ENCODE data around the gene HCN4.

HCN4 gene

DNA sequence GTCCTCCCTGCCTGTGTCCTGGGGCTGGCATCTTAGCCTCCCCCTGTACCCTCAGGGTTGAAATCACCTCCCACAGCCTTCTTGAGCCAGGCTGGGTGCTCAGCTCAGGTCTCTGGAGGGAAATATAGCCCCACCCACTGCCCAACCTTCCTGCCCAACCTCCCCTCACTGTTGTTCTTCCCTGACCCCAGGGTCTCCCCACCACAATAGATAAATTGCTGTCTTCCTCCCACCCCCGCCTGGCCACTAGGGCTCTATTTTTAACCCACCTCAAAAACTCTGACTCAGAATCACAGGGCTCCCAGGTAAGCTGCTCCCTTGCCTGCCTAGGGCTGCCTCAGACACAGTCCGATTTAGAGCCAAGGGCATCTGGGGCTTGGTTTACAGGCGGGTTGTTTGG lies 15.0 kb downstream of the HCN4 start:
- TF ChIP-seq, protein P1, sequence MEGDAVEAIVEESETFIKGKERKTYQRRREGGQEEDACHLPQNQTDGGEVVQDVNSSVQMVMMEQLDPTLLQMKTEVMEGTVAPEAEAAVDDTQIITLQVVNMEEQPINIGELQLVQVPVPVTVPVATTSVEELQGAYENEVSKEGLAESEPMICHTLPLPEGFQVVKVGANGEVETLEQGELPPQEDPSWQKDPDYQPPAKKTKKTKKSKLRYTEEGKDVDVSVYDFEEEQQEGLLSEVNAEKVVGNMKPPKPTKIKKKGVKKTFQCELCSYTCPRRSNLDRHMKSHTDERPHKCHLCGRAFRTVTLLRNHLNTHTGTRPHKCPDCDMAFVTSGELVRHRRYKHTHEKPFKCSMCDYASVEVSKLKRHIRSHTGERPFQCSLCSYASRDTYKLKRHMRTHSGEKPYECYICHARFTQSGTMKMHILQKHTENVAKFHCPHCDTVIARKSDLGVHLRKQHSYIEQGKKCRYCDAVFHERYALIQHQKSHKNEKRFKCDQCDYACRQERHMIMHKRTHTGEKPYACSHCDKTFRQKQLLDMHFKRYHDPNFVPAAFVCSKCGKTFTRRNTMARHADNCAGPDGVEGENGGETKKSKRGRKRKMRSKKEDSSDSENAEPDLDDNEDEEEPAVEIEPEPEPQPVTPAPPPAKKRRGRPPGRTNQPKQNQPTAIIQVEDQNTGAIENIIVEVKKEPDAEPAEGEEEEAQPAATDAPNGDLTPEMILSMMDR (IDR thresholded peaks at IDR 0.05; ENCODE audit: low read depth, low read length) = no peak
- no peak for DNase-seq (ENCODE audit: low read depth in 2 of 2)
- no peak overlapping the region for H3K4me3 ChIP-seq (replicated peaks in 1 of 2; ENCODE audit: low read depth in 2 of 2, low read length in 2 of 2)

DNA sequence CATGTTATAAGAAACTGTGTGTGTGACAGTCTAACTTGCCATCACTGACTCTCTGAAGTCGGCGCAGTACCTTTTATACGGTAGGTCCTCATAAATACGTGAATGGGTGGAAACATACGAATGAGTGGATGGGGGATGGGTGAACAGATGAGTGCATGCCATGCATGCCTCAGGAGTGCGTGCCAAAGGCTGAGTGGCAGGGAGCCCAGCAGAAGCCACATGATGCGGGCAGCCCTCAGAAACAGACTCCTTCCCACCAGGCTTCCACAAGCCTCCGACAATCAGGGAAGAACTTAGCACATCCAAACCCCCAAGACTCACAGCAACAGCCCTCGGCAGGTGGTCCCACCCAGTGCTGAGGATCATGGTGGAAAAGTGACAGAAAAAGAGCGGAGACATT lies 16.7 kb downstream of the HCN4 start:
- peak in 1 of 2 donors; percentile 14 for DNase-seq (ENCODE audit: low read depth in 2 of 2)
- H3K4me3 ChIP-seq (replicated peaks in 1 of 2; ENCODE audit: low read depth in 2 of 2, low read length in 2 of 2) = no peak overlapping the region

DNA sequence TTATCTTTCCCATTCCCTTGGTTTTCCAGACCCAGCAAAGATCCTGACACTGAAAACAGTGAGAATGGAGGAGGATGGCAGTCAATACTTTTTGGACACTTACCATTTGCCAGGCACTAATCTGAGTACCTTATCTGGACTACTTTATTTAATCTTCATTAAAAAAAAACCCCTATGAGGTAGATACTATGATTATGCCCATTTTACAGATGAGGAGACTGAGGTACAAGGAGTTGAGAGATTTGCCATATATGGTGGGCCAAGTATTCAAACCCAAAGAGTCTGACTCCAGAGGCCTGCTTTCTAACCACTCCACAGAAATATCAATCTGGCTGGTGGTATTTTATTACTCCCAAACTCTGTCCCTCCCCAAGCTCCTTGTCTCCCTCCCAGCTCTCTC lies 19.6 kb downstream of the HCN4 start:
- H3K4me3 ChIP-seq (replicated peaks in 1 of 2; ENCODE audit: low read depth in 2 of 2, low read length in 2 of 2) = no peak overlapping the region
- no peak for DNase-seq (ENCODE audit: low read depth in 2 of 2)
- TF ChIP-seq, protein P1 (IDR thresholded peaks at IDR 0.05; ENCODE audit: low read depth, low read length) = no peak

More for the DNA sequence above, 16.7 kb downstream of the HCN4 start:
- TF ChIP-seq, protein P1 (IDR thresholded peaks at IDR 0.05; ENCODE audit: low read depth, low read length) = no peak

DNA sequence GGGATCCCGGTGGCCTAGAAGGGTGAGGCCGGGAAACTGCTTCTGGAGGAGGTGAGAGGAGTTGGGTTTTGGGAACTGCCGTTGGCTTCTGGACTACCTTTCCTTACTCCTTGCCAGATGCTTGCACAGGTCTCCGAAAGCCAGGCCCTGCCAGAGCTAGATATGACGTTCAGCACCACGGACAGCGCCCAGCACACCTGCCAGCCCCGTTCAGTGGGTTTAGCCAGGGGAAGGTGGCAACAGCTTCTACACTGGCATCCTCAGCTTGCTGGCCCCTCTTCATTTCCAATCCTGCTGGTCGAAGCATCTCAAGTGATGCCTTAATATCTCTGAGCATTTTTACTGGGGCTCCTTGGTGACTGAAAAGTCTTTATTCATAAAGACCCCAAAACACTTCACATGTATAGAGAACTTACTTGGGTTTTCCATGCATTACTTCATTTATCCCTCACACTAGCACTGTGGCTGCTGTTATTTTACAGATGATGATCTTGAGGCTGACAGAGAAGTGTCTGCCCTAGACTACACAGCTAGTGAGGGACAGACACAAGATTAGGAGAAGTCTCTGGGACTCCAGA lies 21.9 kb downstream of the HCN4 start:
- TF ChIP-seq, protein P1 (IDR thresholded peaks at IDR 0.05; ENCODE audit: low read depth, low read length) = no peak
- DNase-seq (ENCODE audit: low read depth in 2 of 2) = peak; percentile 19 to 40
- H3K4me3 ChIP-seq (replicated peaks in 1 of 2; ENCODE audit: low read depth in 2 of 2, low read length in 2 of 2) = no peak overlapping the region

DNA sequence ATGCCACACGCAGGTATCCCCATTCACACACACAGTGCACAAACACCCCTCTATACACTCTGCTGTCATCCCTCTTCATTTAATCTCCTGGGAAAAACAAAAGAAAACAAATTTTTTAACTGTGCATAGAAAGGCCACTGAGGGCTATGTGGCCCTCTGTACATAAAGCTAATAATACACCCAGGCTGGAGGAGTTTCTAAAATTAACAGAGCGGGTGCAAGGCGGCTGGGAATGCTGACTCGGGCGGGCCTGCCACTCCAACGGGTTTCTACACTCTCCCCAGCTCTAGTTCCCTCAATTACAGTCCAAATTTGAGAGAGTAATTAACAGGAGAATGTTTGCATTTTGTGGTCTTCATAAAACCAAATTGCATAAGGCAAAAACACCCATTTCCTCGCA lies 23.1 kb downstream of the HCN4 start:
- DNase-seq (ENCODE audit: low read depth in 2 of 2) = no peak
- H3K4me3 ChIP-seq (replicated peaks in 1 of 2; ENCODE audit: low read depth in 2 of 2, low read length in 2 of 2) = no peak overlapping the region
- TF ChIP-seq, protein P1 (IDR thresholded peaks at IDR 0.05; ENCODE audit: low read depth, low read length) = no peak

GRCh38 chr15:73344056-73344455 lies 24.7 kb downstream of the HCN4 start:
- DNase-seq (ENCODE audit: low read depth in 2 of 2) = peak in 1 of 2 donors; percentile 26
- no peak overlapping the region for H3K4me3 ChIP-seq (replicated peaks in 1 of 2; ENCODE audit: low read depth in 2 of 2, low read length in 2 of 2)
- TF ChIP-seq, protein P1 (IDR thresholded peaks at IDR 0.05; ENCODE audit: low read depth, low read length) = no peak

Data from cardiac fibroblast (primary cell).